ENCODE data around the gene BRD7.

BRD7 gene

DNA sequence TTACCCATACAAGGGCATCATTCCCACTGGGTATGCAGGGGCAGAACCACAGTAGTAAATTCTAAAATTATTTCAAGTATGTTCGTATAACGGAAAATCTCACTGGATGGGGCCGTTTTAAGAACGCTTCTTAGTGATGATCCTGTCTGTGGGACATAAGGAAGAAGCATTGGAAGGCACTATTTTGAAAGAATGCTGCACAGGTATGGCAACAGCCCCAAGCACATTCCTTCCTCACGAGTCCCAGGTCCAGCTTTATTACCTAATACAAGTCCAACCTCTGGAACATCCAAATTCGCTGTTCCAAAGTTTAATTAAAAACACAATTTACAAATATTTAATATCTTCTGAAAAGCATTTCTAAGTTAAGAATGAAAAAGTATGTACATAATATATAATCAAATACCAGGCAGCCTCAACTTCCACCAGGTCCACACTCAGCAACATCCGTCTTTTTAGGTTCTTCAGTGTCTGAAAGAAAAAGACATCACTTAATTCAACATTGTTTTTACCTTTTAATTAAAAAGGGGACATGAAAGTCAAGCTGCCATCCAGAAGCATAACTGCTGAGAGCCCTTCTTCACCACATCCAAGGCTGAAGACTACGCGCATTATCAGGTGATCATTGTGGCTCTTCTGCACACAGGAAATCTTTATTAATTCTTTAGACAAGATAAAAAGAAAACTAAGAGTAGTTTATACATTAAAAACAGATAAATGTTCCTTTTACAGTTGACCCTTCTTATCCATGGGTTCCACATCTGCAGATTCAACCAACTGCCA, 49.8 kb downstream of the BRD7 start:
- DNase-seq: no peak

DNA sequence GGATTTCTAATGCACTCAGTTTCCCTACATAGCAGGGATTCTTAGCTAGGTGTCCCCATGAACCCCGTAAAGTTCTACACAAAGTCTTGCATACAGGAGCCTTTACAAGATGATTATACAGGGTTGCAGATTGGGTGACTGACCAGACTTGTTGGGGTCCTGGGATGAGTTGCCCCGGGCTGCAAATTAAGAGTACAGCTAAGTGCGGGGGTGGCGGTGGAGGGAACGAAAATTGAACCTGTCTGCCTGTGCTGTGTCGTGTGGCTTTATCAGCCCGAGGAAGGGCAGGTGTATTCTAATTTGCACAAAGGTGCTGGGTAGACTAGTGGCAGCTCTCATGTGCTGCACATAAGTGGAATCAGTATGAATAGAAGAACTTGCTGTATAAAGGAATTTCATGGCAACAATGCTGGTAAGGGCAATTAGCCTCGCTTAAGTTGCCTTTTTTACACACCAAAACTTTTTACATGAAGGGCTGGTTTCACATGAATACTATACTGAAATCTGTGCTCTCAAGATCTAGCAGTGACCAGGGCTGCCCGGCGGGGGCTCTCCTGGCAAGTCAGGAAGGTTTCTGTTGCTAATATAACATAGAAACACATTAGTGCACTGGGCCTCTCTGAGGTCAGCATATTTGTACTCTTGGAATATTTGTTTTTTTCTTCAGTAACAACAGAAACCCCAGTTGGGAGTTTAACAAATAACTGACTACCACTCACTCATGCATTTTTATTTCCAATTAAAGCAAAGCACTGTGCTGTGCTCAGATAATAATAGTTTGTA, 51.7 kb downstream of the BRD7 start:
- DNase-seq: no peak

DNA sequence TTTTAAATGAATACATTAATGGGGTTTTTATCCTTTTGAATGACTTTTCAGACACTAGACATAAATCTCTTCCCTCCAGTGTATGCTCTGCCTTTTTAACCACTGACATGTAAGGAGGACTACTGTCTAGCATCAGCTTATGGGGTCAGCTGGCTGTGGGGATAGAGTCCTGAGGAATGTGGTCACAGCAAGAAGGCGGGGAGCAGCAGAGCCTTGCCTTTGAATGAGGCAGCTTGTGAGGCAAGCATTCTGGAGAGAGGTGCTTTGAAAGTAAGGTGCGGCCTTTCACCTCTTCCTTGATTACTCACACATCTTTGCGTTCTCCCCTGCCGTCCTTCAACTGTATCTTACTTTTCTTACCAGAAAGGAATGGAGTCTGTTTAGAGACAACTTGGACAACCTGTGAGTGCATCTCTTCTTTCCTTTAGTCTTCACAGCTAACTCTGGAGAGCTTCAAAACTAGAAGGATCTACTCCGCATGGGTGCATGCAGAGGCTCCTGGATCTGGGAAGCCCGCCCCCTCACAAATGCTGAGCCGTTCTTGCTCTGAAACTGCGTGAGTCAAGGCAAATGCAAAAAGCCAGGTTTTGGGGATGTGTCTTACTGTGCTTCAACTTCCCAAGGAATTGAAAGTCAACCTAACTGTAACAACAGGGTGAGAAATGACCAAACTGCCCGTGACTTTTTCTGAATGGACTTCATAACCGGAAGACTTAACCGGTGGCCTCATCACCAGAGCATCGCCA, 52.5 kb downstream of the BRD7 start:
- no peak for DNase-seq

DNA sequence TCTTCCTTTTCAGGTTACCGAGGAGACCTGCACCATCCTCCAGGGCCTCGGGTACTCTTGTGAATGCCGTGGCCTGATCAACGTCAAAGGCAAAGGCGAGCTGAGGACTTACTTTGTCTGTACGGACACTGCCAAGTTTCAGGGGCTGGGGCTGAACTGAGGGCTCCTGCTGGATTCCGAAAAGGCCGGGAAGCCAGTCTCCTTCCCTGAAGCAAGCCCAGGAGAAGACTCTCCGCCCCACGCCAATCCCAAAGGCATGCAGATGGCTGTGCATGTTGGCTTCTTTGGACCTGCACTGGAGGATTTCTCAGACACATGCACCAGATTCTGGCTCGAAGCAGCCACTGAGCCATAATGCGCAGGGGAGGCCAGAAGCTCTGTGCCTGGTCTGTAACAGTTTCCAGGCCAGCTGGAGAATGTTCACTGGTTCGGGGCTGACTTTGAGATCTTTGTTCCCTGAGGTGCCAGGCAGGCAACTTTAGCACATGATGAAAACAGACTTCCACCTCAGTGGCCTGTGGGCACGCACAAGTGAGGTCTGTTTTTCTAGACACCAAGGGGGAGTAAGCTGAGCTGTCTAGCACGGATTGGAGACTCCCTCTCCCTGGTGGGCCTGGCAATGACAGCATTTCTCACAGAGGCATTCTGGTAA, 53.3 kb downstream of the BRD7 start:
- no peak for DNase-seq

DNA sequence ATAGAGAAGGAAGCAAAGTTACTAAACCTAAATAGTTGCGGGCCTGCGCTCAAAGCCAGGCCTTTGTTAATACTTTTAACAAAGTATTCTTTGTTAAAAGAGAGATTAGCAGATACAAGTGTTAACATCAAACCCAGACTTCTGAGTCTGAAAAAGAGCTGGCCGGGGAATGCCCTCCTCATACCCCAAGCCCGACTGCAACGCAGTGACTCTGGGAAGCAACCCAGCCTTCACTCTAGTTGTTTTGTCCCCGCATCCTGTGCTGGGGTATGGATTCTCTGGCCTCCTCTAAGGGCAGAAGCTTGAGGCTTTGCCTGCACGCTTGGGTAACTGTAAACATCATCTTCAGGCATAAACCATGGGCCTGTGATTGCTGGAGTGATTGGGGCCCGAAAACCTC, 54.1 kb downstream of the BRD7 start:
- no peak for DNase-seq

DNA sequence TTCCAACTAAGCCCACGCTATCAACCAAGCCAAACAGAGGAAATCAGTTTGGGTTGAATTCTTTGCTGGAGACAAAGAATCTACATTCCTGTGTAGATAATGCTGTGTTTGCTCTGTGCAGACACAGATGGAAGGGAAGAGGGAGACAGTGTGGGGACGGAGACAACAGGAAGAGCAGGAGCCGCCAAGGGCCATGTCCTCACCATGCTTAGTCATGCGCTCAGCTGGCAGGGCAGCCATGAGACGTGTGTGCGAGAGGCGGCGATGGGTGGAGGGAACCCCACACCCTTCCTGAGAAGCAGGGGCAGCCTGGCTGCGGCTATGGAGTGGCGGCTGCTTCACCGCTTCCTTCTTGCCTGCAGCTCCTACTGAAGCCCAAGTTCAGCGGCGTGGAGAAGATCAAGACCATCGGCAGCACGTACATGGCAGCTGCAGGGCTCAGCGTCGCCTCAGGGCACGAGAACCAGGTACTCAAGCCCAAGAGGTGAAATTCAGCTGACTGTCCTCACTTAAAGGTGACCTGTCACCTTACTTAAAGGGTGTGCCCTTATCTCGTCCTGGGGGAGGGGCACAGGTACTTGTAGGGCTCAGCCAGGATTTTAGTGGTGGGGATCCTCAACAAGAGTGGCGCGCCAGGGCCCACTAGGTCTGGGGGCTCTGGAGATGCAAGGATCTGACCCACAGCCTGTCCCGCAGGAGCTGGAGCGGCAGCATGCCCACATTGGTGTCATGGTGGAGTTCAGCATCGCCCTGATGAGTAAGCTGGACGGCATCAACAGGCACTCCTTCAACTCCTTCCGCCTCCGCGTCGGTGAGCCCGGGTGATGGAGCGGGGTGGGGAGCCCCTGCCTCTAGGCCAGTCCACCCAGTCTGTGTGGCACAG, 55.0 kb downstream of the BRD7 start:
- no peak for DNase-seq

DNA sequence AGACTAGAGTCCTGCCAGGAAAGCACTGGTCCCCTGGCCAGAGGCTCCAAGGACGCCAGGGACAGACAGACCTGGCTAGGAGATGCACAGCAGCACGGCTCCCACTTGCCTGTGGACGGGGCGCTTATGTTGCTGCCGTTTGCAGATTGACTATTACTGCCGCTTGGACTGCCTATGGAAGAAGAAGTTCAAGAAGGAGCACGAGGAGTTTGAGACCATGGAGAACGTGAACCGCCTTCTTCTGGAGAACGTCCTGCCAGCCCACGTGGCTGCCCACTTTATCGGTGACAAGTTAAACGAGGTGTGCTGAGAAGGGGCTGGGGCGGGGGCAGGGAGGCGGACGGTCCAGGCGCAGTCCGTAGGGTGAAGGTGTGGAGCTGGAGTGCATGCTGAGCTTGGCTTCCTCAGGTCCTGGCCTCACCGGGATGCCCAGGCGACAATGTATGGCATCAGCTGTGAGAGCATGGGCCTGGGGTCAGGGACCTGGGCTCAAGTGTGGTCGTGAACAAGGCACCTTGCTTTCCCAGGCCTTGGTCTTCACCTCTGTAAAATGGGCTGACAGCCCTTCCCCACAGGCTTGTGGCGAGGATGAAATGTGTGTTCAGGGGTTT, 56.8 kb downstream of the BRD7 start:
- no peak for DNase-seq

DNA sequence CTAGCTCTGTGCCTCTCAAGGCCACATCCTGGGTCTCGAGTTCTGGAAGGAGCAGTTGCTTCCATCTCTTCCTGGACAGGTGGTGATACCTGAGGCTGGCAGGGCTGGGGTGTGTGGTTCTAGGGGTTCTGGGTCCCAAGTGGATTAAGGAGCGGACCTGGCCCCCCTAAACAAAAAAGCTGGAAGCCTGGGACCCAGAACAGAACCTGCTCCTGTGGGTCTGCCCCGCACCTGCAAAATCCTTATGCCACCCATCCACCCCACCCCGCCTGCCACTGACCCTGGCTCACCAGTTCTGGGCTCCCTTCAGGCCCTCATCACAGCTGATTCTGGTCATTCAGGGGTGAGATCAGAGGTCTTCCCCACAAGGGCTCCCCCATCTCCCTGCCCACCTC, 57.7 kb downstream of the BRD7 start:
- no peak for DNase-seq

DNA sequence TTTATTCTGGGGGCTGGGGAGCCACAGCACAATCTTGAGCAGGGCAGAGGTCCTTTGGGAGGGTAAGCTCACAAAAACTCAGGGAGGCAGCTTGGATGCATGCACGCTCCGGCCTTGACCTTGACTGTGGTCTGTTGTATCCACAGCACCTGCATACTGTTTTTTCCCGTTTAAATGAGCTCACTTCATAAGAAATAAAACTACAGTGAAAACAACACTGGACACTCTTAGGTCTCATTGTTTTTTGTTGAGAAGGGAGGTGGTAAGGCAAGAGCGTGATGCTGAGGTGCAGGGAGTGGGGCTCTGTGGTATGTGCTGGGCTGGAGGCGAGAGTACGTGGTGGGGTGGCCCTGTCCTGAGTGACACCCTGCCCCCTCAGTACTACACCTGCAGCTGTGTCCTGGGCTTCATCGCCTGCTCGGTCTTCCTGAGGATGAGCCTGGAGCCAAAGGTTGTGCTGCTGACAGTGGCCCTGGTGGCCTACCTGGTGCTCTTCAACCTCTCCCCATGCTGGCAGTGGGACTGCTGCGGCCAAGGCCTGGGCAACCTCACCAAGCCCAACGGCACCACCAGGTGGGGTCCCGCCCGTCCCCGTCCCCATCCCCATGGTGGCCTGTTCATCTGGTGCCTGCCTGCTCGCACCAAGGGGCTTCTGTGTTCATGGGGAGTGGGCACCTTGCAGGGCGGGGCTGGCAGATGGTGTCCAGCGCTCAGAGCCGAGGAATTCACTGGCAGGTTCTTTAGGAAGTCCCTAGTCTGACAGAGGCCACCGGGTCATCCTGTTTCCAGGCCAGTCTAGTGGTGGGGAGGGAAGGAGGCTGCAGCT, 58.3 kb downstream of the BRD7 start:
- DNase-seq: no peak

DNA sequence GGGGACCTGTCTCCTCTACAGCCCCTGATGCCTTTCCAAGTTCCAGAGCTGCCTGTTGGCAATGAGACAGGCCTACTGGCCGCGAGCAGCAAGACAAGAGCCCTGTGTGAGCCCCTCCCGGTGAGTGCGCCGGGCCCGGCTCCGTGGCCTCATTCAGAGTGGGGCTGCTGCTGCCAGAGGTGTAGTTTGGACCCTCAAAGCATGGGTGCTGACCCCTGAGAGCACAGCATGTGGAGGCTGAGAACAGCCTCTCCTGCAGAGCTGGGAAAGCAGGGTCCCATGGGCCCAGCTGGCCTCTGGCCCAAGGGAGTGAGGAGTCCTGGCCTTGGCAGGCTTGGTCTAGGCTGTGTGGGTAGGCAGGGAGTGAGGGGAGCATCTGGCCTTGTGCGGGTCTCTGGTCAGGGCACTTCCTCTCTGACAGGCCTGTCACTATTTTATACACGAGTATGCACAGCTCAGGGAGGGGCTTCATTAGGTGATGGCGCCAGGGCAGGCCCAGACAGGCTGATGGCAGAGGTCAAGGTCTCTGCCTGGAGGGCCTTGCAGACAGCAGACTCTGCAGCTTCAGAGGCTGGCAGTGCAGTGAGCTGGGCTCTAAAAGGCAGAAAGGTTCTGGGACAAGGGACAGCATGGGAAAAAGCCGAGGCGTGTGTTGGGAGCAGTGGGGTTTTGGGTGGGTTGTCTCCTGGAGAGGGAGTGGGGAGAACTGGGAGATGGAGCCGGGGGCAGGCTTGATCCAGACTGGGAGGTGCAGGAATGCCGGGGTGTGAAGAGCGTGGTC, 59.1 kb downstream of the BRD7 start:
- DNase-seq: no peak

DNA sequence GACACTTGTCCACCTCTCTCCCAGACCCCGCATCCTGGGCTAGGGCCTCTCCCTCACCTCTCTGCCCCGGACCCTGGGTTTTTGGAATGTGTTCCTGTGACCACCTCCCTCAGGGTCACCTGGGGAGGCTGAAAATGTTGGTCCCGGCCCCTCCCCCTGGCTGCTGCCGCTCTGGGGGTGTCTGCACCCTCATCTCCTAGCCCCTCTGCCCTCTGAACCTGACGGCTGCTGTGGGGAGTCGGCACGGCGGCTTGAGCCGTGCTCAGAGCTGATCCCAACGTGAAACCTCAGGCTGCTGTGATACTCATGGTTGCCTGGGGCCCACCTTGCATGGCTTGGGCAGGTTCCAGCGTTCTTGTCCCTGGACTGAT, 59.6 kb downstream of the BRD7 start:
- no peak for DNase-seq

DNA sequence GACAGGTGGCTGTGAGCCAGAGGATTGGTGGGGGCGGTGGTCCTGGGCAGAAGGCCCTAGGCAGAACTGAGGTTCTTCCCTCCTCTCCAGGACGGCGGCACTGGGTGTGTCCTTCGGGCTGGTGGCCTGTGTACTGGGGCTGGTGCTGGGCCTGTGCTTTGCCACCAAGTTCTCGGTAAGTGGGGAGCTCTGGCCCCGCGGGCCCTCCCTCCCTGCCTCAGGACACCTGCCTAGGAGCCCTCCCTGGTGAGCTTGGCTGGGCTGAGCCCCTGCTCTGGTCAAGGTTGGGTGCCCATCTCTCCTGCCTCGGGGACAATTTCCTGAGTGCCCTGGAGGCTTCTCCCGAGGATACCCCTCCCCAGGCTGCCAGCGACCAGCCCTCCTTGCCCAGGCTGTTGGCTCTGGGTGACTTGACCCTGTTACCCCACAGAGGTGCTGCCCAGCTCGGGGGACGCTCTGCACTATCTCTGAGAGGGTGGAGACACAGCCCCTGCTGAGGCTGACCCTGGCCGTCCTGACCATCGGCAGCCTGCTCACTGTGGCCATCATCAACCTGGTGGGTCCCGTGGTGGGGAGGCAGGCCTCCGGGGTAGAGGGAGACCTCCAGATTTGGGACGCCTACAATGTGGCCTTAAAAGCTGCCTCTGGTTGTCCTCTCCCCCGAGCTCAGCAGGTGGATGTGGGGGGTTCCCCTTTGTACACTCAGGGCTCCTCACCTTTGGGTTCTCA, 60.4 kb downstream of the BRD7 start:
- no peak for DNase-seq

DNA sequence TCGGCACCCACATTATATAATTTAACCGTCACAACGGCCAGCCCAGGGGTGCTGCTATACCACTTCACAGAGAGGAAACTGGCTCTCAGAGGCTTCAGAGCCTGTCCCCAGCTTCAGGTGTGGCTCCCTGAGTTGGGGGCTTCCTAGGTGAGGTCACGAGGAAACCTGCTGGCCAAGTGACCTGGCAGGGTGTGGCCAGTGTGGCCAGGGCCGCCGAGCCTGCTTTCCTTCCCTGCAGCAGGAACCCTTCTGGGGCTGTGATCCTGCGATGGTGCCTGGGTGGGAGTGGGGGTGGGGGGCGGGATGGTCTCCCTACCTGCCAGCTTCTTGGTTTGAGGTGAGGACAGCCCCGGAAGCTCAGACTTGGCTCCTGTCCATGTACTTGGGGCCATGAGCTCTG, 62.5 kb downstream of the BRD7 start:
- no peak for DNase-seq

DNA sequence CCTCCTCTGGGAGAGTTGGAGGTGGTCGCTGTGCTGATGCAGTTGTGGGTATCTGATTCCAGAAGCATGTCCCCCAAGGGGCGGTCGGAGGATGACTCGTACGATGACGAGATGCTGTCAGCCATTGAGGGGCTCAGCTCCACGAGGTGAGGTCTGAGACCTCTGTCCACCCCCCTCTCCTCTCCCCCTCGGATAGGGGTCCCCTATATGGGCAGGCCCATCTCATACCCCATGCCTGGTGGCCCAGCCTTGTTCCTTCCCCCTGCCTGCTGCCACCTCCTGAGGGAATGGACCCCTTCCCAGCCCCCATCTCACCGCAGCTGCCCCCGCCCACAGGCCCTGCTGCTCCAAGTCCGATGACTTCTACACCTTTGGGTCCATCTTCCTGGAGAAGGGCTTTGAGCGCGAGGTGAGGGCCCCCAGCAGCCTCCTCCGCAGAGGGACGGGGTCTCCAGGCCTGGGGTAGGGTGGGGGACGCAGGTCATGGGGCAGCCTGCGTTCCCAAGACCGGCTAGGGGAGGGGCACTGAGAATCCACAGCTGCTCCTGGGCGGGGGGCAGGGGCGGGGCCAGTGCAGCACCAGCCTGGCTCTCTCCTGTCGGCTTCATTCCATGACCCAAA, 63.2 kb downstream of the BRD7 start:
- no peak for DNase-seq

DNA sequence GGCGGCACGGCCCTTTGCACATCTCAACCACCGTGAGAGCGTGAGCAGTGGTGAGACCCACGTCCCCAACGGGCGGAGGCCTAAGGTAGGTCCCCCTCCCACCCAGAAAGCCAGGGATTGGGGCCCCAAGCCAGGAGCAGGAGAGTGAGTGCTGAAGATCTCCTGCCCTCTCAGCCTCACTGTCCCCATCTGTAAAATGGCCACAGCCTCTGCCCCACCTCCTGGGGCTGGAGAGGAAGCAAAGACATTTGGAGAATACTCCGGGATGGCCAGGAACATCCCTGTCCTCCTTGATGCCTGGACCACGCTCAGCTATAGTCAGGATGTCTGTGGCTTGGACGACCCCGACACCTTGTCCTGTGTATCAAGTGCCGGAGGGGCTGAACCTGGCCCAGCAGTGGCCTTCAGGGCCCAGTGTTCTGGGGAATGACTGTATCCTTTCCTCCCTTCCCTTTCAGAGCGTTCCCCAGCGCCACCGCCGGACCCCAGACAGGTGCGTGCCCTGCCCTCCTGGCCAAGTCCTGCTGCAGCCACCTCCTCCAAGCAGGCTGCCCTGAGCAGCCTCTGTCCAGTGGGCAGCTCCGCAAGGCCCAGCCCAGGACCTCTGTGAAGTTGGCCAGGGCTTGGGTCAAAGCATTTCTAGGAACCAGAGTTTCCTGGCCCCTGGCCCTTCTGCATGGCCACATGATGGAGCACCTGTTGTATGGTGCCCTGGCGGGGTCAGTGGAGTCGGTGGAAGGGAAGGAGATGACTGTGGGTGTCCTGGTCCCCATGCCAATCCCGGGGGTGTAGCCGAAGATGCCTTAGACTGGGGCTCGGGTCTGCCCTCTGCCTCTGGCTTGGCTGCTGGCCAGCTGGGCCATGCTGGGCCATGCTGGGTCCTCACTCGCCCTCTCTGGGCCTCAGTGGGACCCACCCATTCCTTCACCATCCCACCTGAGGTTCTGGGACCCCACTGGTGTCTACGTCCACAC, 64.0 kb downstream of the BRD7 start:
- no peak for DNase-seq

DNA sequence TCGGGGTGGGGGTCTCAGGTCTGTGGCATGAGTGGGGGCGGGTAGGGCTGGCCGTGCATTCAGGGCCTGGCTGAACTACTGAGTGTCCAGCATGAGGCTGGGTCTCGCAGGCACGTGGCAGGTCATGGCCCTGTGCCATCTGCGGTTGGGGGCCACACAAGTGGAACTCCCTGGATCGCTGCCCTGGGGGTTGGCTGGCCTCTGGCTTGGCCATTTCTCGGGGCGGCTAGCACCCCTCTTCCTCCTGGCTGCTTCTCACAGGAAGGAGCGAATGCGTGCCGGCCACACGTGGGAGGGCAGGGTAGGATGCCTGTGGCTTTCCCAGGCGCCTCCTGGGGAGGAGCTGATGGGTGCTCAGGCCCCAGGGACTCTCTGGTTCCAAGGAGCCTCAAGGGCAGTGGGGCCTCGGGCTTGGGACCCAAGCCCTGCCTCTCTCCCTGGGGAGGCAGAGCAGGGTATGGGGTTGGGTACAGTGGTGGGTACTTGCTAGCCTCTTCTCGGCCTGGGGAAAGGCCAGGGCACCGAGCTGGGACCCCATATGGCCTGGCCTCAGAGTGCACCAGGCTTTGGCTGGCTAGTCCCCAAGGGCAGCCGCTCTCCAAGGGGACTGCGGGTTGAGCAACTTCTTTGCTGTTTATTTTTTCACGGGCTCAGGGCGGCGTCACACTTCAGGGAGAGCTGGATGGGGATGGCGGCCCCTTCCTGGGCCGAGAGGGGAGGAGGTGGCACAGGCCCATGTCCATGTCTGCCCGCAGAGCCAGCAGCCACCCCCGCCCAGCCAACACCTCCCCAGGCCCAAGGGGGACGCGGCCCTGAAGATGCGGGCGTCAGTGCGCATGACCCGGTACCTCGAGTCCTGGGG, 65.0 kb downstream of the BRD7 start:
- no peak for DNase-seq
